Endothelial cell of umbilical vein (primary cell): ENCODE measurements around the gene PEX19. TPM values are rescaled to one million over a fixed set of nuclear protein-coding genes. Genes with fewer than 3 reads are reported as not detected.

Source experiments
- BruUV-seq: library from RNA; stranded (reverse); fragments of 400-500 nt; replicated peaks from 2 replicates; lab custom pipeline; 2021; lab: Mats Ljungman, UMichigan
- CTCF ChIA-PET: fragments of 300-600, 350-600 bp; sonication (Branson Sonifier 250); formaldehyde crosslinking; loops from one replicate; lab custom pipeline; 2021; ENCODE audit warnings: antibody characterized with exemption, inconsistent platforms; lab: Charles Lee
- POLR2A ChIA-PET: fragments of 300-600, 350-600 bp; sonication (Branson Sonifier 250); formaldehyde crosslinking; loops from one replicate; lab custom pipeline; 2021; ENCODE audit warnings: antibody characterized with exemption, inconsistent platforms; lab: Charles Lee
- DNase-seq: peaks from one replicate; pipeline ENCODE4 v3.0.0-alpha.2; 2011; ENCODE audit warnings: low read depth, low spot score
- FAIRE-seq: peaks from 2 replicates; lab custom pipeline; 2011; peaks lifted over from hg19 to GRCh38; lab: Jason Lieb, UNC
- H2AFZ ChIP-seq: 2 replicates; pipeline ENCODE4 v1.6.0; 2012; ENCODE audit warnings: low read depth, low read length, control low read depth, inconsistent platforms
- H3K27ac ChIP-seq: 2 replicates; pipeline ENCODE4 v1.5.1; 2011; ENCODE audit warnings: low read depth, mild to moderate bottlenecking, control low read depth, low read length, moderate library complexity; ENCODE audit not compliant: insufficient read depth
- H3K27me3 ChIP-seq, 2 experiments: 2 replicates each; pipeline versions ENCODE4 v1.6.0 to v1.6.1; 2011; ENCODE audit warnings: low read length in 2 of 2, mixed read lengths in 1 of 2; ENCODE audit not compliant: control insufficient read depth in 2 of 2, insufficient read depth in 2 of 2
- H3K36me3 ChIP-seq, 2 experiments: 2 replicates in 1 of 2; 3 replicates in 1 of 2; pipeline ENCODE4 v1.5.1; 2011; ENCODE audit warnings: low read length in 2 of 2, mild to moderate bottlenecking in 1 of 2, moderate library complexity in 1 of 2; ENCODE audit not compliant: control insufficient read depth in 2 of 2, insufficient read depth in 2 of 2; ENCODE audit errors: extremely low read depth in 1 of 2
- H3K4me1 ChIP-seq: 3 replicates; pipeline ENCODE4 v1.5.1; 2011; ENCODE audit warnings: mild to moderate bottlenecking, low read length; ENCODE audit not compliant: control insufficient read depth, insufficient read depth; ENCODE audit errors: extremely low read depth
- H3K4me2 ChIP-seq: 2 replicates; pipeline ENCODE4 v1.6.1; 2011; ENCODE audit warnings: low read length, control low read depth, mixed read lengths; ENCODE audit not compliant: insufficient read depth
- H3K4me3 ChIP-seq, 3 experiments: fragments of 200-600 bp in 1 of 3; sonication (generic), shearing (Covaris generic) in 1 of 3; replicated peaks in 1 of 3; 2 replicates each; pipeline ENCODE4 v1.5.1; 2011 to 2016; ENCODE audit warnings: control low read depth in 3 of 3, low read length in 3 of 3, mild to moderate bottlenecking in 2 of 3, inconsistent platforms in 1 of 3, low read depth in 1 of 3, moderate library complexity in 1 of 3; ENCODE audit not compliant: insufficient read depth in 1 of 3
- H3K79me2 ChIP-seq: 2 replicates; pipeline ENCODE4 v1.6.0; 2012; ENCODE audit warnings: low read length, inconsistent platforms; ENCODE audit not compliant: control insufficient read depth, insufficient read depth
- H3K9ac ChIP-seq: replicated peaks from 2 replicates; pipeline ENCODE3; 2011; ENCODE audit warnings: low read length, control low read depth; ENCODE audit not compliant: insufficient read depth; ENCODE audit errors: extremely low read depth
- H3K9me1 ChIP-seq: replicated peaks from 3 replicates; pipeline ENCODE4 v1.6.0; 2011; ENCODE audit warnings: mild to moderate bottlenecking, low read length; ENCODE audit not compliant: control insufficient read depth, insufficient read depth; ENCODE audit errors: extremely low read depth
- H3K9me3 ChIP-seq: replicated peaks from 2 replicates; pipeline ENCODE4 v1.5.1; 2012; ENCODE audit warnings: low read length, inconsistent platforms; ENCODE audit not compliant: control insufficient read depth, insufficient read depth
- H4K20me1 ChIP-seq: replicated peaks from 2 replicates; pipeline ENCODE3; 2011; ENCODE audit warnings: mild to moderate bottlenecking, low read length; ENCODE audit not compliant: control insufficient read depth, insufficient read depth; ENCODE audit errors: extremely low read depth
- EZH2 ChIP-seq: IDR thresholded peaks from 2 replicates; pipeline ENCODE4 v1.6.1; 2012; ENCODE audit warnings: borderline replicate concordance, low read depth, mild to moderate bottlenecking, moderate library complexity, low read length, inconsistent platforms; ENCODE audit not compliant: severe bottlenecking
- FOS ChIP-seq: IDR thresholded peaks from 2 replicates; pipeline ENCODE4 v1.6.1; 2011; ENCODE audit warnings: mild to moderate bottlenecking, low read length, moderate library complexity, borderline replicate concordance; ENCODE audit not compliant: insufficient read depth
- POLR2A ChIP-seq: IDR thresholded peaks from 2 replicates; pipeline ENCODE4 v1.6.1; 2012; ENCODE audit warnings: low read depth, mild to moderate bottlenecking, control low read depth, low read length
- dilution Hi-C: fragments of 300-500 bp; cut with MboI; formaldehyde crosslinking; loops from one replicate; pipeline ENCODE4 v1.15.0; 2019; ENCODE audit warnings: low sequenced_read_pairs; ENCODE audit not compliant: extremely low pct_ligation_motif_present
- intact Hi-C: fragments of 100-400 bp; cut with micrococcal nuclease; formaldehyde crosslinking; loops from one replicate; pipeline ENCODE4 v1.10.0; 2022
- polyA plus RNA-seq, 4 experiments: library from polyadenylated mRNA; depleted of rRNA in 3 of 4; stranded (reverse) in 3 of 4; unstranded in 1 of 4; fragments of >200 nt; gene quantifications; 2 replicates each; pipeline versions ENCODE4 v1.2.1 to v1.2.3, GENCODE V29; 2011 to 2012; ENCODE audit warnings: missing spikeins in 1 of 4
- total RNA-seq: library from RNA; stranded (reverse); gene quantifications from 2 replicates; pipeline ENCODE4 v1.2.3, GENCODE V29; 2021

The PEX19 gene
- total and polyA plus RNA-seq, 2 donors (not counting 3 experiments of a cell fraction or from before 2014, with no cell fraction given): 24.4 to 38.4 TPM

- Histone ChIP-seq H3K9ac (peak overlapping the region; percentile 87), H2AFZ (no peak overlapping the region), H3K4me2 (peak overlapping the region; percentile 80), H3K9me3 (no peaks in the 10 kb centered on the region), H3K4me1 (peaks cover 15% of the 10 kb centered on the region), H3K36me3 (no peaks in the 10 kb centered on the region), H3K27me3 (no peaks in the 10 kb centered on the region), H3K27ac (peak overlapping the region; percentile 74), H3K4me3 (peak overlapping the region; percentile 27 to 87 (median 64)), H3K9me1 (no peaks in the 10 kb centered on the region), H3K79me2 (peaks cover 27% of the 10 kb centered on the region), H4K20me1 (no peaks in the 10 kb centered on the region)
- ChIA-PET POLR2A (interaction anchor here (0.6 to 1.2 kb wide), 2 partner anchors 10 to 33 kb away, joined by 4 to 6 read pairs; no protein-coding TSS in a partner anchor), CTCF (interaction anchor here (0.8 to 2.5 kb wide), 10 partner anchors 8 to 160 kb away, joined by 3 to 27 read pairs (median 6); partner anchors contain the start of genes CASQ1 and PEX19)
- dilution Hi-C loops: no loop called here
- TF ChIP-seq EZH2 (no peak), FOS (peak; percentile 15), POLR2A (no peak)
- intact Hi-C loops: loop anchor here (1.0 kb wide), 2 partner anchors 24 to 53 kb away; partner anchors contain the start of gene PEX19
- no TSS peak for BruUV-seq
- DNase-seq (peak; percentile 85), FAIRE-seq (no peak)
Measured at GRCh38 chr1:160261556-160261892, 23.4 kb downstream of the PEX19 start.

DNA sequence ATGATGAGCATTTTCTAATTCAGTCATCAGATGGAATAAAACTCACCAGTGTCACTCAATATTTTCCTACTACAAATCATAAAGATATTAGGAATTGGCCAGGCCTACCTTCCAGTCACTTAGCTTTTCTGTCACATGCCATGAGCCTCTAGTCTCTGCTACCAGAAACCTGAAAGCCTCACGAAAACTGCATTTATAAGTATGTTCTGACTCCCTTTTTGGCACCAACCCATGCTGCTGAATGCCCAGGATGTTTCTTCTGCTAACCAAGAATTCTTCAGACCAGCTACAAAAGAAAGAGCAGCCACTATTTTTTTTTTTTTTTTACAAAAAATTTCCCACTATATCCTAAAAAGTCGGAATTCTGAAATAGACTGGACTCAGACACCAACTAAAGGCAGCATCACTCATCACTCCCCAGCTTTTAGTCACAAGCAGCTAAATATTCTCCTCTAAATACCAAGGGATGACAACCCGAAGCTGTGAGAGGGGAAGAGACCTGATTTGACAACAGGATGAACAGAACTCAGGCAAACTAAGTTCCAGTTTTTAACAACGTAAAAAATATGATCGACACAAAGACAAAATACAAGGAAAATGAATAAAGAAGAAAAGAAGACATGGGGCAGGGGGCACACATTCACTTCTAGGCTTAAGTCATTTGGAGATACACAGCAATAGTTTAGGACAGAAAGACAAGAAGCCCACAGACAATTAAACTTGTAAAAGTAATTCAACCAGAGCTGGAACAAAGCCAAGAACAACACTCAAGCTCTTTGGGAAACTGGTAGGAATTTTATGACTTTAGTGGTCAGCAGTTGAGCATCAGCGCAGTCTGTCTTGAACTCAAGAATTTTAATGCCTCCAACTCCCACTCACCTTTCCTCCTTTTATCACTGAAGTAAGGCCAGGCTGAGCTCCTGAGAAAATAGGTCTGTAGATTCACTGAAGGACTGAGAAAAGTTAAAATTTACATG lies 24.2 kb downstream of the PEX19 start:
- no TSS peak for BruUV-seq
- POLR2A ChIA-PET: interaction anchor here (0.6 to 1.2 kb wide), 3 partner anchors 9 to 52 kb away, joined by 3 to 6 read pairs (median 3); partner anchors contain the start of gene PEX19

More for the DNA sequence above, 24.2 kb downstream of the PEX19 start:
- TF ChIP-seq FOS: no peak
- H3K4me1 ChIP-seq: peaks cover 15% of the 10 kb centered on the region
- H3K9ac ChIP-seq: peak overlapping the region; percentile 87
- no peaks in the 10 kb centered on the region for H3K36me3 ChIP-seq
- H3K4me2 ChIP-seq: peak overlapping the region; percentile 80
- H3K27me3 ChIP-seq: no peaks in the 10 kb centered on the region
- H3K27ac ChIP-seq: peak overlapping the region; percentile 74
- DNase-seq (peak; percentile 87), FAIRE-seq (peak; percentile 88)
- H3K9me1 ChIP-seq: no peaks in the 10 kb centered on the region
- no peaks in the 10 kb centered on the region for H3K9me3 ChIP-seq
- dilution Hi-C loops: no loop called here
- H3K79me2 ChIP-seq: peaks cover 27% of the 10 kb centered on the region
- no peak overlapping the region for H2AFZ ChIP-seq
- CTCF ChIA-PET: interaction anchor here (0.8 to 2.5 kb wide), 10 partner anchors 9 to 159 kb away, joined by 3 to 27 read pairs (median 4); partner anchors contain the start of genes CASQ1 and PEX19
- H3K4me3 ChIP-seq: peak overlapping the region in 2 of 3 experiments; percentile 64 to 87
- H4K20me1 ChIP-seq: no peaks in the 10 kb centered on the region
- intact Hi-C loops: loop anchor here (1.0 kb wide), 2 partner anchors 25 to 52 kb away; partner anchors contain the start of gene PEX19
